GM18870 (cell line): ENCODE measurements around the gene LGALS9C.
"Not testable (repeated sequence)": the region's sequence is repeated elsewhere in the genome, so short reads cannot be mapped to it uniquely, and the experiment has no call there.

Experiments used
- ATAC-seq: cut with Tn5 transposase; IDR thresholded peaks from one replicate; pipeline ENCODE4 v1.9.1; 2021; ENCODE audit warnings: moderate library complexity; ENCODE audit not compliant: unreplicated experiment

LGALS9C gene

DNA sequence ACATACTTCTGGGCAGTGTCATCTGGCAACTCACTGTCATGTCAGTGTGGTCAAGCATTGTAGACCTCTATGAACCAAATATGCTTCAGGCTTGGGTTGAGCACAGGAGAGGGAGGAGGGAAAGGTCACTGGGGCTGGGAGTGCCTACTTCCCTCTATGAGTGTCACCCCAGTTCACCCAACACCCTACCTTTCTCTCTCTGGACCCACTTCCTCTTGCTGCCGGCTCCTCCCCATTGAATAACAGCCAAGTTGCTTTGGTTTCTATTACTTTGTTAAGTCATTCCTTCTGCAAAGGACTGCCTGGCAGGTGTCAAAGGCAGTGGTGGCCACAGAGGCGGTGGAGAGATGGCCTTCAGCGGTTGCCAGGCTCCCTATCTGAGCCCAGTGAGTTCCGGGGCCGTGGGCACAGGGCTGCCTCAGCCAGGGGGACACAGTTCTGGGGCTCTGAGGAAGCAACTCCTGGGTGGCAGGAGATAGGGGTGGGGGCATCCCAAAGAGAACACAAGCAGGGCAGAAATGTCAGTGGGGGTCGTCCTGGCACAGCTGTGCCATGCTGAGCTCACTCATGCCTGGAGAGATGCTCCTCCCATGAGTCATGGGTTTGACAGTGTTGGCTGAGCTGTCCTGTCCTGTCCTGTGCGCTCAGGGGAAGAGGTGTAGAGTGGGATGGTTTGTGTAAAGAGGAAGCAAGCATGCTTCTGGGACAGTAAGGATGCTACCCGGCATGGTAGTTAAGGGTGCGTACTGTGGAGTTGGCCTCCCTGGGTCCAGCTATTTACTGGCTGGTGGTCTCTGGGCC is at the start of gene LGALS9C:
Gene LGALS9C (plus strand): TSS at position 282 of the 801 bp plus-strand sequence. CDS start 66 bp downstream, at position 348.
- peak; percentile 70 for ATAC-seq

DNA sequence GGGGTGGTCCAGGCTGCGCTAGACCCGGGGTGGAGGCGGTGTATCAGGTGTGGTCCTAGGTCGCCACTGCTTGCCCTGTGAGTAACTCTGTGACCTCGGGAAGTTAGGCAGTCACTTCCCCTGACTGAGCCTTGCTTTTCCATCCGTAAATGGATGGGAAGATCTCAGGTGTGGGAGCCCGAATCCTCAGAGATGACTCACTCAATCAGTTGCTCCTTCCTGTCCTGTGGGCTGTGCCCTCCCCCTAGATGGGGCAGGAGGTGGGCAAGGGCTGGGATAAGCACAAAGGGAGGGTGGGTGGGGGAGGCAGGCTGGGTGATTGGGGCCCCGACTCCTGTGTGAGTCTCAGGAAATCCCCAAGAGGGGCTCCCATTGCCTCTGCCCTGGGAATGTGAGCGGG is 44.4 kb upstream of the LGALS9C start:
- ATAC-seq, result not testable (repeated sequence)

DNA sequence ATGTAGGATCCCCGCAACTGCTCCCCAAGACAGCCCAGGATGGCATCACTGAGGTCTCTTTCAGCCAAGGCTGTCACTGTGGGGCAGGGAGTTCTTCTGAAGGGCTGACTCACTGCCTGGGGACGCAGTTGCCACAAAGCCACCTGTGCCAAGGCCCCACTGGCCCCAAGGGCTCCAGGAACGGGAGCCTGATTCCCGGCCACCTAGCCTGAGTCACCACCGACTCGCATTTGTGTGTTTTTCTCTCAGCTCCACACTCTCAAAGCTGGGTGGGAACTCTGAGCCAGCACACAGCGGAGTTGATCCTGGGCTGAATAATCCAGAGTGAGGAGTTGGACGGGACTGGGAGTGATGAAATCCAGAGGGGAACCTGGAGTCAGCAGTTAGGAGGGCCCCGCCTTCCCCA is 37.1 kb upstream of the LGALS9C start:
- not testable (repeated sequence) for ATAC-seq

DNA sequence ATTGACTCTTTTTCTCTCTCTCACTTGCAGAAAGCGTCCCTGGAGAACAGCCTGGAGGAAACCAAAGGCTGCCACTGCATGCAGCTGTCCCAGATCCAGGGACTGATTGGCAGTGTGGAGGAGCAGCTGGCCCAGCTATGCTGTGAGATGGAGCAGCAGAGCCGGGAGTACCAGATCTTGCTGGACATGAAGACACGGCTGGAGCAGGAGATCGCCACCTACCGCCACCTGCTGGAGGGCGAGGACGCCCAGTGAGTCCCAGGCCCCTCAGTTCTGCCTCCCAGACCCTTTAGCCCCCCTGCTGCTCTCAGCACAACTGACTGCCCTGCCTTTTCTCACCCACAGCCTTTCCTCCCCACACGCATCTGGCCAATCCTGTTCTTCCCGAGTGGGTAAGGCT is 34.5 kb upstream of the LGALS9C start:
- not testable (repeated sequence) for ATAC-seq

DNA sequence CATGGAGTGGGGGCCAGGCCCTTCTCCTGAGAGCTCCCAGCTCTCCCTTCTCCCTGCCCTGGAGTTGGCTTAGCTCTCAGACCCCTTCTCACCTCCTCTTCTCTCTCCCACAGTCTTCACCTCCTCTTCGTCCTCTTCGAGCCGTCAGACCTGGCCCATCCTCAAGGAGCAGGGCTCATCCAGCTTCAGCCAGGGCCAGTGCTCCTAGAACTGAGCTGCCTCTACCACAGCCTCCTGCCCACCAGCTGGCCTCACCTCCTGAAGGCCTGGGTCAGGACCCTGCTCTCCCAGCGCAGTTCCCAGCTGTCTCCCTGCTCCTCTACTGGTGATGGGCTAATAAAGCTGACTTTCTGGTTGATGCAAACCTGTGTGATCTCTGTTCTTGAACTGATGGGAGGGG is 34.1 kb upstream of the LGALS9C start:
- not testable (repeated sequence) for ATAC-seq

DNA sequence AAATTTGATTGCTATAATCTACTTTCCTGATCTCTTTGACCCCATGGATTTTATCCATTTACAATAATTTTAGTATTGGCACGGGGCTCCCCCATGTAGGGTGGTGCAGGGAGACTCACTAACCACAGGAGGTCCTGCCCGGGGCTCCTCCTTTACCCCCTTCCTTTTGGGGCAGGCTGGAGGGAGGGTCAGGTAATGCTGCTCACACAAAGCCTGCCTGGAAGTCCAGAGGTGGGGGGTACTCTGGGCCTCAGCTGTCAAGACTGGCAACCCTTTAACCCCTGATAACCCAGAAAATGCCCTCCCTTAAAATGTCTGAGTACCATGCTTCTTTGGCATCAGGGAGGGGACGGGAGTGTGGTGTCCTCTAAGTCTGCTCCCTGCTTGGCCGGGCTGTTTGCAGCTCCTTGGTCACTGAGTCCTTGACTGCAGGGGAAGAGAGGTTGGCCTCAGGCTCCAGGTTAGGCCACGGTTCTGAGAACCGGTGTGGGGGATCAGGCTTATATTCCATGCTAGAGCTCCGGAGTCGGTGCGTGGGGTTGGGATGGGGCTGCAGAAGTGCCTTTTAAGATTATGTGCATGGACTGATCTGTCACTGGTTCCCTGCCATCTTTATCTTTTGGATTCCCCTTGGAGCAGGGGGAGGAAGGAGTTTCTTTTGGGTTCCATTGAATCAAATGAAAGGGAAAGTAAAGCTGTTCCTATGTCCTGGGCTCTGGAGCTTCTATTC is 28.9 kb upstream of the LGALS9C start:
- not testable (repeated sequence) for ATAC-seq

DNA sequence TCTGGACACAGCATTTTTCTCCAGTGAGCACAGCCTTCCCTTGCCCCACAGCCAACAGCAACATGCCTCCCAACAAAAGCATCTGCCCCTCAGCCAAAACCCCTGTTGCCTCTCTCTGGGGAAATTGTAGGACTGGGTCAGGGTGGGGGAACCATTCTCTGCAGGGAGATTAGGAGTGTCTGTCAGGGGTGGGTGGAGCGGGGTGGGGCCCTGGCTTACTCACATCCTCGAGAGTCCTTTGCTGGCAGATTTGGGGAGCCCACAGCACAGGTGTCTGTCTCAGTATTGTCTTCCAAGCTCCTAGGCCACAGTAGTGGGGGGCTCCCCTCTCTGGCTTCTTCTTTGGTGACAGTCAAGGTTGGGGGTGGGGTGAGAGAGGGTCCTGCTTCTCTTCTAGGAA is 28.3 kb upstream of the LGALS9C start:
- ATAC-seq, result not testable (repeated sequence)

DNA sequence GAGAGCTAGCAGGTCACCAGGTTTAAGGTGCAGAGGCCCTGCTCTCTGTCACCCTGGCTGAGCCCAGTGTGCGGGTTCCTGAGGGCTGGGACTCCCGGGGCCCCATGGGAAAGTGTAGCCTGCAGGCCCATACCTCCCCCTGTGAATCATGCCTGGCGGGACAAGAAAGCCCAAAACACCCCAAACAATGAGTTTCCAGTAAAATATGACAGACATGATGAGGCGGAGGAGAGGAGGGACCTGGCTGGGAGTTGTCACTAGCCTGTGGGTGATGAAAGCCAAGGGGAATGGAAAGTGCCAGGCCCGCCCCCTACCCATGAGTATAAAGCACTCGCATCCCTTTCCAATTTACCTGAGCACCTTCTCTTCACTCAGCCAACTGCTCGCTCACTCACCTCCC is 26.8 kb upstream of the LGALS9C start:
- ATAC-seq, result not testable (repeated sequence)

DNA sequence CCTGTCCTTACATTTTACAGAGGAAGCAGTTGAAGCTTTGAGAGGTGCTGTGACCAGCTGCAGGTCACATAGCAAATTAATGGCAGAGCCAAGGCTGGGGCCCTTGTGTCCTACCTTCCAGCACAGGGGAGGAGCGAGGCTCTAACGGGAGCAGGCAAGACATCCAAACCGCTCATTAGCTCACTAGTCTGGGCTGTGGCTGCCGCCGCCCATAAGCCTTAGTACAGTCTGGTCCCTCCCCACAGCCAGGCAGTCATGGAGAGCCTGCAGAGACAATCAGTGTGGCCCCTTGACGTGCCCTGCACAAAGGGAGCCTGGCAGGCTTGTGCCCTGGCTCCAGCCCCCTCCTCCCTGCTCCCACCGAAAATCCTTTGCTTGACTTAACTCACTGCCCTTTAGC is 25.6 kb upstream of the LGALS9C start:
- not testable (repeated sequence) for ATAC-seq

DNA sequence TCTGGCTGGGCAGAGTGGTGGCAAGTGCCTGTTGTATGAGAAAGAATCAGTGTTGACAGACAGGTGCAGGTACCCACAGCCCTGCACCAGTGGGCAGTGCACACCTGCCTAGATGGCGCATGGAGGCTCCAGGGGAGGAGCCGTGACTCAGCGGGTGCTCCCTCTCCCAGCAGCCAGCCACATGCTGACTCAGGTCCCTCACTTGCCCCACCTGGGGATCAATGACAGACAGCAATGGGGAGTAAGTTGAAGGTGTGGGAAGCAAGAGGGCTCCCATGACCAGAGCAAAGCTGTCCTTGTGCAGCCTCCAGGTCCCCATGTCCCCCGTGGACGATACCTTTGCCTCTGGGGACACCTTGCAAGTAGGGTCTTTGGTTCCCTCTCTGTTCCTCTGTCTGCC is 24.6 kb upstream of the LGALS9C start:
- not testable (repeated sequence) for ATAC-seq

DNA sequence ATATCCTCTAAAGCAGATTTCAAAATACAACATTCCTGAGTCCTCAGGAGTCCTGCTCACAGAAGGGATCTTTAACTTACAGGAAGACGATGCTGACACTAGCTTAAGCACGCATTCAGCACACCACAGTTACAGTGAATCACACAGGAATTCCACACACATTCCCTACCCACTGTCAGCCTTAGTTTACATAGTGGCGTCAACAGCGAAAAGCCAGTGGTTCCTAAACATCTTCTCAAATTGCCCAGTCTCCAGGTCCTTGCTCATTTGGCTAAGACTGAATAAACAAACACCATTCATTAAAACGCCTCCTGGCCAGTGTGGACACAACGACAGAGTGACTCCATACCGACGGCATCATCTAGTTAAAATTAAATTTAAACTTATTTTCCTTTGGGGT is 17.6 kb upstream of the LGALS9C start:
- not testable (repeated sequence) for ATAC-seq

DNA sequence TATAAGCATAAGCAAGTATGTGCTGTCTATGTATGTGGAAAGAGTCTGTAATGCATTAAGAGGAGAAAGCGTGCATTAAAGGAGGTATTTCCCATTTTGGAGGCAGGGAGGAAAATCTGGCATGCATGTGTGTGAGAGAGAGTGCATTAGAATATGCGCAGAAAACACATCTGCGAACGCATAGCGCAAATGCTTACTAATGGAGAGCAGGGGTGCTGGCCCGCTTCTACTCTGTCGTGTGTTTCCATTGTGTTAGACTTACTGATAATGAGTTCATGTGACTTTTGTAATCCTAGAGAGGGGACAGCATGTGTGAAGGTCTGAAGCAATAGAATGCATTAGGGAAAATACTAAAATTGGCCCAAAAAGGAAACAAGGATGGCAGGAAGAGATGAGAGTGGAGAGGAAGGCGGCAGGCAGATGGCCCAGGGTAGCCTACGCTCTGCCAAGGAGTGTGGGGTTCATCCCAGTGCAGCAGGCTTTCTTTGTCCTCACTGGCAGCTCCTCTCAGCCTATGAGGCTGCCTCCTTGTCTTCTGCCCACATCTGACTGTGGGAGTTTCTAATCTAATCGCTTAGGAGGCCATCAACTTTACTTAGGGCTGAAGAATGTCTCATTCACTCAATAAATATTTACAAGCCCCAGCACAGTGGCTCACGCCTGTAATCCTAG is 12.6 kb upstream of the LGALS9C start:
- ATAC-seq, result not testable (repeated sequence)

DNA sequence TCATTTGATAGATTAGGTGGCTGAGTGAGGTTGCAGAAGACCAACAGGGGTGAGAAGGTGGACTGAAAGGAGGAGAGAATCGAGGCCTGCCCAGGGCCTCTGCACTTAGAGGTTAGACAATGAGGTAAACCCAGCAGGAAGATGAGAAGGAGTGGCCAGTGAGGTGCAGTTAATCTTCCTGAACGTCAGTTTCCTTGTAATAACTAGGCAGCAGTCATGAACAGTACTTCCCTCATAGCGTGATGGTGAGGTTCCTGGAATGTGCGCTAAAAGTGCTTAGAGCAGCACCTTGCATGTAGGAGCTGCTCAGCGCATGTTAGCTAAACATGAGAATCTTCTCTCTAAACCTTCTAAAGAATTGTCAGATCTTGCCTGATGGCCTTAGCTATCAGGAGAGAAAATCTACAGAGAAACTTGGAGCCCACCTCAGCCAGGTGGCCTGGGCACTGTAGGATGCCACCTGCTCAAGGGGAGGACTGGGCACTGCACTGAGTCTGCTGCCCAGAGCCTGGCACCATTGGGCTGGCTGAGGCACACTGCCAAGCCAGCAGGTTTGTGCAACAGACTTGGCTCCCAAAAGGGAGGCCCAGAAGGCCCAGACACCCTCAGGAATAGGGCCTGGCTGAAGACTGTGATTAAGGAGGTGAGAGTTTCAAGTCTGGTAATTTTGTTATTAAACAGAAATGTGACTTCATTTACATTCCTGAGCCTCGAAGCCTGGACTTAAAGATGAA is 10.2 kb upstream of the LGALS9C start:
- ATAC-seq, result not testable (repeated sequence)

DNA sequence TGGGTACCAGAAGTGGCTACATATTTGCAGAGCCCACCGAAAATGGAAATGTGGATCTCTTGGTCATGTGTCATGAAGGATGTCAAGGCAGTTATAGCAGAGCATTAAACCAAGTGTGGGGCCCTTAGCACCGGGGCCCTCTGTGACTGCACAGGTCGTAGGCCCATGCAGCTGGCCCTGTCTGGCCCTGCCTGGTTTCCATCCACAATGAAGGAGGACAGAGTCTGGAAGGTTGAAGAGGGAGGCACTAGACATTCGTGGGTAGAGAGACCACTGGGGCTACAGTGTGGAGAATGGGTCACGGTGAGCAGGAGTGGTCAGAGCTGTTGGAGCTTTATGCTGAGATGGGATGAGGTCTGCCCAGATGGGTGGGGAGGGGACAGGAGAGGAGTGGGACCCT is 9.6 kb upstream of the LGALS9C start:
- not testable (repeated sequence) for ATAC-seq

DNA sequence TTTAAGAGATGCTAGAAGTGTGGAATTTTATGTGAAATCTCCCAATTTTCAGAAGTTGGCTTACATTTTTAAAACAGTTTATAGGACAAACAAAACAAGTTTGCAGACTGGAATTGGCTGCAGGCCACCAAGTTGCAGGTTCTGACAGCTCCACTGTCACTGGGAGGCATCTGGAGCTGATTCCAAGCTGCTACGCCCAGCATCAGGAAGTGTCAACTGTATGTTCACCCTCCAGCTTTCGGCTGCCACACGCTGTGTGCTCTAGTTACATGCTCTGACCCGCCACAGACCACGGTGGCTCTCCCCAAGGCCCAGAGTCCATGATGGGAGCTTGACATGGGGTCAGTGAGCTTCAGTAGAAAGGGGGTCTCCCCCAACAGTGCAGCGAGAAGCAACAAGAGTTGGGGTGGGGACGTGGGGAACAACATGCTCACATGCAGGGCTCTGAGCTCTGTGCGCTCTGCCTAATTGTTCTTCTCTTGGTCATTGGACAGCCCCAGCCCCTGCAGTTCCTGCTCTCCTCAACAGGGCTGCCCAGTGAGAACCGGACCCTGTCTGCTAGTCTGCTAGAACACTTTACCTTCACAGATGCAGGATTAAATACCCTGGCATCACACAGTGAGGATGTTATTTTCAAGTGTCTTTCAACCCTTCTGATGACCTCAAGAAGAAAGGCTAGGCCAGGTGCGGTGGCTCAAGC is 8.0 kb upstream of the LGALS9C start:
- ATAC-seq, result not testable (repeated sequence)

DNA sequence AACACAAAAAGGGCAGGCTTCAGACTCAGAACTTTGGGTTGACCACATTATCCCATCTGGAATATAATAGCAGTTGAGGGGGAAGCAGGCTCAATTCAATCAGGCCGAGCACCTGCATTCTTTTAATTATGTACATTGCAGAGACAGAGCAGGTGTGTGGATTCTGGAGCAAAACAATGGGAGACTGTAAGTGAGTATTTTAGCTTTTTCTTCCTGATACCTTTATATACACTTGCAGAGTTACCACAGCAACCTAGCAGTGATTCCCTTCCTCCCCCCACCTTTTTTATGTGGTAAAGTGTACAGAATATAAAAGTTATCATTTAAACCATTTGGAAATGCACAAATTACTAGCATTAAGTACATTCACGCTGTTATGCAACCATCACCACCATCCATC is 6.8 kb upstream of the LGALS9C start:
- not testable (repeated sequence) for ATAC-seq

DNA sequence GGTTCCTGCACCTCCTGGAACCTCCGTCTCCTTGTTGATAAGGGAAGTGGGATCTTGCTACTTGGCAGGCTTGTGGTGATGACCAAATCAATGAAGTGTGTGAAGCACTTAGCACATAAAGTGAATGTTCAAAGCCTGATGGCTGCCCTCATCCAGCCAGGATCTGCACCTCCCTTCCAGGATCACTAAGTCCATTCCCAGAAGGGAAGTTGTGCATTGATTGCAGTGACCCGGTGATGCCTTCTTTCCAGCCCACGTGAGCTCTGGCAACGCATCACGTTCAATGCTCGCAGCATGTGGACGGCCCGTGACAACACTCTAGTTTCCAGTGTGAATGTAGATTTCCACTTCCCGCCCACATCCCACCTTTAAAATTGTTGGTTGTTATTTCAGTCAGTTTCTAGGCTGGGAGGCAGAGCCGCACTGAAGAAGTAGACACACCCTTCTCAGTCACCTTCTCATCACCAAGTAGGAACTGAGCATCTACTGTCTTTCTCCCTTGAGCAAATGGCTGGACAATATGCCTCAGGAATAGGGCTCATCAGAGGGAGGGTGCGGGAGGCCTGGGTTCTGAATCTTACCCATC is 6.2 kb upstream of the LGALS9C start:
- ATAC-seq, result not testable (repeated sequence)

DNA sequence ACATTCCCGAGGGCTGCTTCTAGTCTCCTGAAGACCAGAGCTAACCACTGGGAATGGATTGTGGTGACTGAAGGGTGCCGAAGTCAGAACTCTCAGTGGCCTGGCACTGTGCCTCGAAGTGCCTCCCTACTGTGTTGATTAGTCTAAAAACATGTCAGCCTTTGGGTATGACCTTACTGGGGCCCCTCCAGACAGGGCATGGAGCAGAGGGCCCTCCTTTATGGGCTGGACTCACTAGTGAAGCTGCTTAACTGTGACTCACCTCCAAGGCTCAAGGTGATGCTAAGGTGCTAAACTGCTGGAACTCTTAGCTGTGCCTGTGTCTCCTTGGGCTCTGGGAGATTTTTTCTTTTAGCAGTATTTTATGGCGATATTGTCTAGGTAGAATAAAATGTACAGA is 2.6 kb upstream of the LGALS9C start:
- ATAC-seq, result not testable (repeated sequence)

DNA sequence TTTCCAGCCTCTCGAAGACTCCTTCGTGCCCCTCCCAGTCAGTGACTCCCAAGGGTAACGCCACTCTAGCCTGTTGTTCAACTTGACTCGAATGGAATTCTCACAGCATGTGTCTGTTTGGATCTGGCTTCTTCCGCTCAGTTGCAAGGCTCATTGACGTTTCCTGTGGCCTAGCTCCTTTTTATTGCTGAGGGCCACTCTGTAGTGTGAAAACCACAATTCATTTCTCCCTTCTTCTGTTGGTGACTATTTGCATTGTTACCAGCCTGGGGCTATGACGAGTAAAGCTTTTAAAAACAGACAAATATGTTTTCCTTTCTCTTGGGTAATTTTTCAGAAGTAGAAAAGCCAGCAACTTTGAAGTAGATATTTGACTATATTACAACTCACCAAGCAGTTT is 1.8 kb upstream of the LGALS9C start:
- ATAC-seq, result not testable (repeated sequence)

DNA sequence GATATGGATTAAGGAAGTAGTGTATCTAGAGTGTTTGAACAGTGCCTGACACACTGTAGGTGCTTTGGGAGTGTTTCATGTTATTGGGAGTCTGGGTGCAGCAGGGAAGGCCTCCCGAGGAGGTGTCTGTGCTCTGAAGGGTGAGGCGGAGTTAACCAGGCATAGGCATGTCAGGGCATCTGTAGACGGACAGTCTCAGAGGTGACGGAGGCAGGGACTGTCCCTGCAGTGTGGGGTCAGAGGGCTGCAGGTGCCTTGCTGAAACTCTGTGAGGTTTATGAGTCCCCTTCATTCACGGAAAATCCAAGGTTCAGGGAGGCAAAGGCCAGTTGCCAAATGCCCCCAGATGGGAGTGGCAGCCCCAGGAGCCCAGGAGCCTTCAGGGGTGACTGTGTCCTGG is 778 bp downstream of the LGALS9C start:
- not testable (repeated sequence) for ATAC-seq
